CD8-positive, alpha-beta memory T cell (primary cell): Measurements from ENCODE around the gene DTWD2. TPM values are rescaled to one million over a fixed set of nuclear protein-coding genes. Genes with fewer than 3 reads are reported as not detected.
"Not testable (repeated sequence)": the region's sequence is repeated elsewhere in the genome, so short reads cannot be mapped to it uniquely, and the experiment has no call there.

Experiments used
- CTCF ChIA-PET: fragments of 350-600 bp; sonication (Branson Sonifier 250); formaldehyde crosslinking; loops from one replicate; lab custom pipeline; 2021; ENCODE audit warnings: antibody characterized with exemption; lab: Charles Lee
- POLR2A ChIA-PET: fragments of 350-600 bp; sonication (Branson Sonifier 250); formaldehyde crosslinking; loops from one replicate; lab custom pipeline; 2021; ENCODE audit warnings: antibody characterized with exemption; lab: Charles Lee
- DNase-seq, 5 donors: peaks; one replicate each; pipeline versions ENCODE4 v3.0.0 to v3.0.0-alpha.2; 2020 to 2022; ENCODE audit warnings: mixed read lengths in 1 of 5
- H3K27ac ChIP-seq: one replicate; pipeline ENCODE4 v1.7.0; 2013; ENCODE audit warnings: low read depth, mild to moderate bottlenecking, low read length, moderate library complexity
- H3K27me3 ChIP-seq: 2 replicates; pipeline ENCODE4 v1.7.0; 2013; ENCODE audit warnings: low read length, mild to moderate bottlenecking; ENCODE audit not compliant: insufficient read depth, poor library complexity, severe bottlenecking
- H3K36me3 ChIP-seq: 2 replicates; pipeline ENCODE4 v1.7.0; 2013; ENCODE audit warnings: mild to moderate bottlenecking, low read length, moderate library complexity; ENCODE audit not compliant: insufficient read depth
- H3K4me1 ChIP-seq: 2 replicates; pipeline ENCODE4 v1.7.0; 2013; ENCODE audit warnings: mild to moderate bottlenecking, low read length, moderate library complexity; ENCODE audit not compliant: insufficient read depth
- H3K4me3 ChIP-seq: 2 replicates; pipeline ENCODE4 v1.7.0; 2013; ENCODE audit warnings: mild to moderate bottlenecking, low read length
- H3K9me3 ChIP-seq: 2 replicates; pipeline ENCODE4 v1.7.0; 2013; ENCODE audit warnings: mild to moderate bottlenecking, low read length
- H3K27ac Mint-ChIP-seq, 8 donors: one replicate each; pipeline ENCODE4 v1.8.0; 2020 to 2021; ENCODE audit warnings: mixed read lengths in 8 of 8, mild to moderate bottlenecking in 6 of 8, inconsistent platforms in 3 of 8, moderate library complexity in 3 of 8
- H3K27me3 Mint-ChIP-seq, 2 donors: one replicate each; pipeline ENCODE4 v1.8.0; 2020 to 2021; ENCODE audit warnings: mixed read lengths in 2 of 2, mild to moderate bottlenecking in 1 of 2, moderate library complexity in 1 of 2
- H3K36me3 Mint-ChIP-seq, 3 donors: one replicate each; pipeline ENCODE4 v1.8.0; 2020 to 2021; ENCODE audit warnings: mixed read lengths in 3 of 3, inconsistent platforms in 1 of 3, mild to moderate bottlenecking in 1 of 3
- H3K4me1 Mint-ChIP-seq, 3 donors: one replicate each; pipeline ENCODE4 v1.8.0; 2020 to 2021; ENCODE audit warnings: mixed read lengths in 3 of 3, inconsistent platforms in 1 of 3, mild to moderate bottlenecking in 1 of 3
- H3K4me3 Mint-ChIP-seq, 7 donors: one replicate each; pipeline ENCODE4 v1.8.0; 2020 to 2021; ENCODE audit warnings: mixed read lengths in 7 of 7, mild to moderate bottlenecking in 6 of 7, moderate library complexity in 4 of 7, inconsistent platforms in 2 of 7
- H3K9me3 Mint-ChIP-seq, 5 donors: one replicate each; pipeline ENCODE4 v1.8.0; 2020 to 2022; ENCODE audit warnings: mixed read lengths in 5 of 5, mild to moderate bottlenecking in 3 of 5, moderate library complexity in 2 of 5, inconsistent platforms in 1 of 5
- polyA plus RNA-seq: library from polyadenylated mRNA; unstranded; fragments of 300-500 nt; fragmentation: Illumina TruSeq; gene quantifications from one replicate; pipeline ENCODE4 v1.2.3, GENCODE V29; 2021
- total RNA-seq, 2 experiments: library from RNA; stranded (reverse); gene quantifications; one replicate each; pipeline ENCODE4 v1.2.3, GENCODE V29; 2021

The DTWD2 gene
- total and polyA plus RNA-seq, 3 experiments from 2014 or later = 3.3 to 4.2 (median 3.7) TPM

DNA sequence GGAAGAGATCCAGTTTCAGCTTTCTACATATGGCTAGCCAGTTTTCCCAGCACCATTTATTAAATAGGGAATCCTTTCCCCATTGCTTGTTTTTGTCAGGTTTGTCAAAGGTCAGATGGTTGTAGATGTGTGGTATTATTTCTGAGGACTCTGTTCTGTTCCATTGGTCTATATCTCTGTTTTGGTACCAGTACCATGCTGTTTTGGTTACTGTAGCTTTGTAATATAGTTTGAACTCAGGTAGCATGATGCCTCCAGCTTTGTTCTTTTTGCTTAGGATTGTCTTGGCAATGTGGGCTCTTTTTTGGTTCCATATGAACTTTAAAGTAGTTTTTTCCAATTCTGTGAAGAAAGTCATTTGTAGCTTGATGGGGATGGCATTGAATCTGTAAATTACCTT is 4.8 kb upstream of the DTWD2 start:
- peaks cover 3 to 10% of the 10 kb centered on the region in 2 donors for H3K27me3 Mint-ChIP-seq
- H3K4me1 Mint-ChIP-seq, H3K4me3 Mint-ChIP-seq, CTCF ChIA-PET, H3K36me3 ChIP-seq, H3K27ac ChIP-seq, H3K9me3 ChIP-seq, DNase-seq, POLR2A ChIA-PET, H3K4me3 ChIP-seq, H3K27ac Mint-ChIP-seq, H3K4me1 ChIP-seq, H3K27me3 ChIP-seq: not testable (repeated sequence)
- peaks cover 0 to 18% (median 0%) of the 10 kb centered on the region in 3 donors for H3K36me3 Mint-ChIP-seq
- H3K9me3 Mint-ChIP-seq = peaks cover 12 to 21% (median 14%) of the 10 kb centered on the region in 5 donors

DNA sequence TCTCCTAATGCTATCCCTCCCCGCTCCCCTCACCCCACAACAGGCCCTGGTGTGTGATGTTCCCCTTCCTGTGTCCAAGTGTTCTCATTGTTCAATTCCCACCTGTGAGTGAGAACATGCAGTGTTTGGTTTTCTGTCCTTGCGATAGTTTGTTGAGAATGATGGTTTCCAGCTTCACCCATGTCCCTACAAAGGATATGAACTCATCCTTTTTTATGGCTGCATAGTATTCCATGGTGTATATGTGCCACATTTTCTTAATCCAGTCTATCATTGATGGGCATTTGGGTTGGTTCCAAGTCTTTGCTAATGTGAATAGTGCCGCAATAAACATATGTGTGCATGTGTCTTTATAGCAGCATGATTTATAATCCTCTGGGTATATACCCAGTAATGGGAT is 3.7 kb upstream of the DTWD2 start:
- H3K4me3 ChIP-seq, DNase-seq, H3K27ac Mint-ChIP-seq, POLR2A ChIA-PET, H3K36me3 ChIP-seq, H3K4me3 Mint-ChIP-seq, H3K27me3 ChIP-seq, H3K27me3 Mint-ChIP-seq, H3K27ac ChIP-seq, H3K4me1 ChIP-seq, H3K9me3 ChIP-seq, CTCF ChIA-PET: not testable (repeated sequence)
- Mint-ChIP-seq H3K36me3 (peaks cover 0 to 11% (median 0%) of the 10 kb centered on the region in 3 donors), H3K9me3 (peaks cover 7 to 16% (median 10%) of the 10 kb centered on the region in 5 donors), H3K4me1 (peaks cover 13 to 14% (median 13%) of the 10 kb centered on the region in 3 donors)

DNA sequence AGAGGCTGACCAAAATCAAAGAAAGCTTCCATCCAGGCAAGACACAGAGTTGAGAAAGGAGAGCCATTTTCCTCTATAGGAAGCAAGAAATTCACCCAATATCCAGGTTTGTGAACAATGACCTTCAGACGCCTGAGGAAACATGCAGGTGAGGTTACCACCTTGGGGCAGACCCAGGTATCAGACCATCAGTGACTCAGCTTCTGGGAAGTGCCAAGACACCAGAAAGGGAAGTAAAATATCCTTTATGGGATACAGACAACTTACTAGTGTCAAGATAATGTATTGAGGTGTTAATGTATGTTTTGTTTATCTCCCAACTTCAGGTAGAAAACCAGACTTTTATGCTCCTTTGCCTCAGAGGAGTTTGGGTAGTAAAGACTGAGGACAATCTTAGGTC is 2.2 kb upstream of the DTWD2 start:
- peak overlapping the region in 1 of 7 donors; percentile 86 for H3K4me3 Mint-ChIP-seq
- ChIA-PET POLR2A (no interaction called here), CTCF (interaction anchor here (0.7 to 3.0 kb wide), 3 partner anchors 32 to 421 kb away, joined by 3 to 12 read pairs (median 5); no protein-coding TSS in a partner anchor)
- no peak overlapping the region for H3K27ac Mint-ChIP-seq
- peaks cover 0 to 4% (median 0%) of the 10 kb centered on the region in 3 donors for H3K36me3 Mint-ChIP-seq
- no peaks in the 10 kb centered on the region for H3K36me3 ChIP-seq
- no peak for DNase-seq
- peaks cover 11% of the 10 kb centered on the region for H3K4me1 ChIP-seq
- no peaks in the 10 kb centered on the region for H3K27me3 ChIP-seq
- H3K9me3 Mint-ChIP-seq = peaks cover 0 to 5% (median 4%) of the 10 kb centered on the region in 5 donors
- H3K4me3 ChIP-seq = no peak overlapping the region
- peaks cover 16 to 21% (median 17%) of the 10 kb centered on the region in 3 donors for H3K4me1 Mint-ChIP-seq
- H3K9me3 ChIP-seq = no peaks in the 10 kb centered on the region
- H3K27ac ChIP-seq = no peak overlapping the region
- peaks cover 0 to 6% of the 10 kb centered on the region in 2 donors for H3K27me3 Mint-ChIP-seq

DNA sequence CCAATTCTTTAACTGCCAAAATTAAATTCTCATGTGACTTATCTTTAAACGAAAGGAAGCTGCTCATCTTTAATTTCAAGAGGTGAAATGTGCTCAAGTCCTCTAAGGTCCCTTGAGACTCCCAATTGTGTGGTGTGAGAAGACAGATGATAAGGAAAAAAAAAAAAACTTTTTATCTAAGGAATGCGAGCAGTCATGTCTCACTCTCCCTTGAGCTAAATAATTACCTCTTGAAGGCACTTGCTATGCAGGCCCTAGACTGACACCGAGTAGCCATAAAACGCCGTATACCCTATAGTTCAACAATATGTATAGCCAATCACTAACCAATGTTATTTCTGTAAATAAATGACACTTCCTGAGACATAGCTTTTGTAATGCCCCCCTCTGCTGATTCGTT is 1.5 kb upstream of the DTWD2 start:
- no peak for DNase-seq
- Histone ChIP-seq H3K9me3 (no peaks in the 10 kb centered on the region), H3K27me3 (no peaks in the 10 kb centered on the region), H3K4me1 (peaks cover 11% of the 10 kb centered on the region), H3K36me3 (no peaks in the 10 kb centered on the region), H3K27ac (no peak overlapping the region), H3K4me3 (no peak overlapping the region)
- ChIA-PET POLR2A (no interaction called here), CTCF (interaction anchor here (0.7 to 3.8 kb wide), 7 partner anchors 32 to 444 kb away, joined by 3 to 67 read pairs (median 5); no protein-coding TSS in a partner anchor)
- no peaks in the 10 kb centered on the region for H3K36me3 Mint-ChIP-seq
- H3K4me3 Mint-ChIP-seq = peak overlapping the region in 2 of 7 donors; percentile 55 to 86
- H3K4me1 Mint-ChIP-seq = peaks cover 16 to 21% (median 19%) of the 10 kb centered on the region in 3 donors
- H3K9me3 Mint-ChIP-seq = no peaks in the 10 kb centered on the region
- H3K27ac Mint-ChIP-seq = peak overlapping the region in 2 of 8 donors; percentile 80 to 88
- H3K27me3 Mint-ChIP-seq = no peaks in the 10 kb centered on the region

DNA sequence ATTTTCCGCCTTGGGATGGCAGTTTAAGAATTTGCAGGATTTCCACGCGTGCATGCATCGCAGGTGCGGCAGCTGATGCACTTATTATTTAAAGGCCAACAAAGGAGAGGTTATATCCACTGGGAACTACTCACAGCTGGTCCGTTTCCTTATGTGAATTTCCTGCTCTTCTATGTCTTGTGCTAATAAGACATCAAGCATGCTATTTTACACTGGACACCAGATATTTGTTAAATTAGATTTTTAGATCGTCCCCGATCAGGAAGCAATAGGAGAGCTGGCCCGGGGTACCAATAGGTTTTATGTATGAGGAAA is 476 bp upstream of the DTWD2 start:
- peaks cover 11% of the 10 kb centered on the region for H3K4me1 ChIP-seq
- no peaks in the 10 kb centered on the region for H3K9me3 ChIP-seq
- Mint-ChIP-seq H3K27me3 (no peaks in the 10 kb centered on the region), H3K9me3 (no peaks in the 10 kb centered on the region), H3K27ac (peak overlapping the region in 7 of 8 donors; percentile 0 to 80 (median 70)), H3K36me3 (no peaks in the 10 kb centered on the region), H3K4me1 (peaks cover 16 to 21% (median 19%) of the 10 kb centered on the region in 3 donors), H3K4me3 (peak overlapping the region; percentile 82 to 92 (median 85))
- H3K36me3 ChIP-seq = no peaks in the 10 kb centered on the region
- no peak for DNase-seq
- H3K4me3 ChIP-seq = peak overlapping the region; percentile 67
- no peaks in the 10 kb centered on the region for H3K27me3 ChIP-seq
- ChIA-PET CTCF (interaction anchor here (0.6 to 3.8 kb wide), 48 partner anchors 9 to 752 kb away, joined by 3 to 67 read pairs (median 6); partner anchors contain the start of genes DMXL1 and HSD17B4), POLR2A (interaction anchor here (0.6 to 1.4 kb wide), 3 partner anchors 249 to 423 kb away, joined by 3 to 8 read pairs (median 5); no protein-coding TSS in a partner anchor)
- H3K27ac ChIP-seq = peak overlapping the region; percentile 76

DNA sequence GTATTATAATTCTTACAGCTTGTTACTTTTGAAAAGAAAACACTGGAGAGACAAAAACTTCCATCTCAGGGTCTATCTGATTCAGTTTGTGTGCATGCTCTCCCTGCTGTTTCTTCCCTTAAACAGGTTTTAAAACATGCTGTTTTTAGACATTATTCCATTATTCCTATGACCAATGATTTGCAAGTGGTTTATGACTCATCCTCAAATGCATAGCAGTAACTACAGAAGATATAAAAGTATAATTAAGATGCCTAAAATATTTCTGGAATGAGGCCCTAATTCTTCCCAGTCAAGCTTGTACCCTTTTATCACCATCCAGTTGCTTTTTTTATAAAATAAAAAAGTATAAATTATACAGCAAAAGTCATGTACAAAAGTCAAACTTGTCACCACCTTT is 3.7 kb downstream of the DTWD2 start:
- Histone ChIP-seq H3K9me3 (no peaks in the 10 kb centered on the region), H3K27me3 (no peaks in the 10 kb centered on the region), H3K36me3 (no peaks in the 10 kb centered on the region), H3K27ac (no peak overlapping the region), H3K4me1 (peaks cover 11% of the 10 kb centered on the region), H3K4me3 (no peak overlapping the region)
- H3K4me3 Mint-ChIP-seq = no peak overlapping the region
- H3K4me1 Mint-ChIP-seq = peaks cover 16 to 21% (median 19%) of the 10 kb centered on the region in 3 donors
- ChIA-PET POLR2A (no interaction called here), CTCF (interaction anchor here (2.5 kb wide), 1 partner anchor 427 kb away, joined by 7 read pairs; no protein-coding TSS in a partner anchor)
- no peak for DNase-seq
- no peaks in the 10 kb centered on the region for H3K27me3 Mint-ChIP-seq
- no peaks in the 10 kb centered on the region for H3K9me3 Mint-ChIP-seq
- H3K36me3 Mint-ChIP-seq = peaks cover 2 to 6% (median 3%) of the 10 kb centered on the region in 3 donors
- no peak overlapping the region for H3K27ac Mint-ChIP-seq

DNA sequence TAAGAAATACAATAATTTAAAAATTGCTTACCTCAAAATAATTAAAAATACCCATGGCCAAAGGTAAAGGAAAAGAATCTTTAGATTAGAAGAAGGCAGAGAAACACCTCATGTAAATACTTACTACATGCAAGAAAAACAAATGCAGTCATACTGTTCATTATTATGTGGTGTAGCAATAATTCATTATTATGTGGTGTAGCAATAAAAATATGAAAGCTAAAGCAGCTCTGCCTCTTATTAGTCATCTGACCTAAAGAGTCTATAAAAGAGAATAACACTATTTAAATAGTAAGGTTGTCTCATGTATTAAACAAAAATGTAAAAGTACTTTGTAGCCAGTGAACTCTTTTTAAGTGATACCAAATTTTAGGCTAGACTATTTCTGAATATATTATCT is 6.6 kb downstream of the DTWD2 start:
- H3K27ac ChIP-seq = no peak overlapping the region
- no peak overlapping the region for H3K27ac Mint-ChIP-seq
- peaks cover under 1 to 7% (median 5%) of the 10 kb centered on the region in 3 donors for H3K4me1 Mint-ChIP-seq
- H3K36me3 ChIP-seq = no peaks in the 10 kb centered on the region
- ChIA-PET POLR2A (no interaction called here), CTCF (no interaction called here)
- H3K9me3 Mint-ChIP-seq = peaks cover 0 to 5% (median 0%) of the 10 kb centered on the region in 5 donors
- H3K9me3 ChIP-seq = no peaks in the 10 kb centered on the region
- DNase-seq = no peak
- H3K27me3 ChIP-seq = no peaks in the 10 kb centered on the region
- H3K4me3 ChIP-seq = no peak overlapping the region
- H3K4me3 Mint-ChIP-seq = no peak overlapping the region
- no peaks in the 10 kb centered on the region for H3K4me1 ChIP-seq
- H3K36me3 Mint-ChIP-seq = peaks cover 6 to 23% (median 11%) of the 10 kb centered on the region in 3 donors
- H3K27me3 Mint-ChIP-seq = no peaks in the 10 kb centered on the region

DNA sequence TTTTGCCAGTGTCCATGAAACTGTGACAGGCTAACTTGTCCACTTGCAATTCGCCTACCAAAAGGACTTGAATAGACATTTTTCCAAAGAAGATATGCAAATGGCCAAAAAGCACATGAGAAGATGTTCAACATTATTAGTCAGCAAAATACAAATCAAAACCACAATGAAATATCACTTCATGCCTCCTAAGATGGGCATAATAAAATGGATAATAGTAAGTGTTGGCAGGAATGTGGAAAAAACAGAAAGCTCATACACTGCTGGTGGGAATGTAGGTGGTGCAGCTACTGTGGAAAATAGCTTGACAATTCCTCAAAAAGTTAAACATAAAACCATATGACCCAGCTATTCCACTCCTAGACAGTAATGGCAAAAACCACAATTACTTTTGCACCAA is 7.9 kb downstream of the DTWD2 start:
- no peak overlapping the region for H3K4me3 Mint-ChIP-seq
- peaks cover 0 to 15% (median 5%) of the 10 kb centered on the region in 5 donors for H3K9me3 Mint-ChIP-seq
- no peaks in the 10 kb centered on the region for H3K27me3 Mint-ChIP-seq
- H3K36me3 ChIP-seq = no peaks in the 10 kb centered on the region
- no peak for DNase-seq
- H3K4me1 ChIP-seq = no peaks in the 10 kb centered on the region
- H3K27me3 ChIP-seq = no peaks in the 10 kb centered on the region
- H3K27ac Mint-ChIP-seq = no peak overlapping the region
- H3K4me3 ChIP-seq = no peak overlapping the region
- ChIA-PET POLR2A (interaction anchor here (0.6 kb wide), 1 partner anchor 384 kb away, joined by 7 read pairs; no protein-coding TSS in a partner anchor), CTCF (interaction anchor here (1.1 kb wide), 1 partner anchor 8 kb away, joined by 5 read pairs; the partner anchor contains the start of gene DTWD2)
- no peaks in the 10 kb centered on the region for H3K9me3 ChIP-seq
- peaks cover 7 to 34% (median 11%) of the 10 kb centered on the region in 3 donors for H3K36me3 Mint-ChIP-seq
- no peak overlapping the region for H3K27ac ChIP-seq
- peaks cover 0 to 4% (median 0%) of the 10 kb centered on the region in 3 donors for H3K4me1 Mint-ChIP-seq
